Activated naive CD4-positive, alpha-beta T cell treated with anti-CD3 and anti-CD28 coated beads, Interleukin-2, amount 50 U/mL, for 24 hours (primary cell): ENCODE results near the gene ZNF154.

ENCODE experiments used
- H3K27ac Mint-ChIP-seq: one replicate; pipeline ENCODE4 v1.8.0; 2021; ENCODE audit warnings: mild to moderate bottlenecking, mixed read lengths
- H3K27me3 Mint-ChIP-seq: one replicate; pipeline ENCODE4 v1.8.0; 2021; ENCODE audit warnings: mixed read lengths
- H3K36me3 Mint-ChIP-seq: one replicate; pipeline ENCODE4 v1.8.0; 2021; ENCODE audit warnings: mixed read lengths
- H3K4me1 Mint-ChIP-seq: one replicate; pipeline ENCODE4 v1.8.0; 2021; ENCODE audit warnings: mixed read lengths
- H3K4me3 Mint-ChIP-seq: one replicate; pipeline ENCODE4 v1.8.0; 2021; ENCODE audit warnings: mild to moderate bottlenecking, mixed read lengths
- H3K9me3 Mint-ChIP-seq: one replicate; pipeline ENCODE4 v1.8.0; 2021; ENCODE audit warnings: mixed read lengths

Gene ZNF154

DNA sequence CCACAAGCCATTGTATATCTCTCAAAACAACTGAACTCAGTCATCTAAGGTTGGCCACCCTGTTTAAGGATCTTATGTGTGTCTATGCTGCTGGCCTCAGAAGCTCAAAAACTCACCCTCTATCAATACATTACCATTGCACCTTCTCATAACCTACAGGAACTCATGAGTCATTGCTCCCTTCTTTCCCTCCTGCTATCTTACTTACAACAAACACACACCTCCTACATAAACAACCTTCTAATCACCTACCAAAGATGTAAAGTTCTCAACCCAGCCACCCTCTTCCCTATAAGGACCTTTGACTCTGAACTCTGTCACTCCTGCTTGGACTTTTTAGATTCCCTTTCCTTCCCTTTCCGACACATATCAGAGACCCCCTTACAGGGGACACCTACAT is 53.6 kb downstream of the ZNF154 start:
- H3K9me3 Mint-ChIP-seq, result peaks cover 46% of the 10 kb centered on the region
- H3K4me1 Mint-ChIP-seq, result peaks cover 5% of the 10 kb centered on the region
- H3K27ac Mint-ChIP-seq, result no peak overlapping the region
- H3K4me3 Mint-ChIP-seq, result no peak overlapping the region
- peaks cover 30% of the 10 kb centered on the region for H3K27me3 Mint-ChIP-seq
- H3K36me3 Mint-ChIP-seq, result peaks cover 29% of the 10 kb centered on the region

DNA sequence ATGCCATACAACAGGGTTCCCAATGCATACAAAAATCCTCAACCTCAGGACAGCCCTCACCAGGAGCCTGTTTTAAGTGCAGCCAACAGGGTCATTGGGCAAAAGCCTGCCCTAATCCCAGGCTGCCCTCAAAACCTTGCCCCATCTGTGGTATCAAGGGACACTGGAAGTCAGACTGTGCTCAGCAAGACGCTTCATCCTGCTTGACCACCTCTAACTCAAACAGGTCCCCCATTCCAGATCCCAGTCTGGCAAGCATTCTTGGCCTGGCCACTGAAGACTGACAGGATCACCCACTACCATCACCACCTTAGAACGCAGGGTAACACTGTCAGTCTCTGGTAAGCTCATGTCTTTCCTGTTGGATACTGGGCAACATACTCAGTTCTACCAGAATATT is 55.3 kb downstream of the ZNF154 start:
- Mint-ChIP-seq H3K4me3 (no peak overlapping the region), H3K4me1 (peaks cover 5% of the 10 kb centered on the region), H3K27ac (no peak overlapping the region), H3K36me3 (peaks cover 29% of the 10 kb centered on the region), H3K27me3 (peaks cover 23% of the 10 kb centered on the region), H3K9me3 (peaks cover 48% of the 10 kb centered on the region)

DNA sequence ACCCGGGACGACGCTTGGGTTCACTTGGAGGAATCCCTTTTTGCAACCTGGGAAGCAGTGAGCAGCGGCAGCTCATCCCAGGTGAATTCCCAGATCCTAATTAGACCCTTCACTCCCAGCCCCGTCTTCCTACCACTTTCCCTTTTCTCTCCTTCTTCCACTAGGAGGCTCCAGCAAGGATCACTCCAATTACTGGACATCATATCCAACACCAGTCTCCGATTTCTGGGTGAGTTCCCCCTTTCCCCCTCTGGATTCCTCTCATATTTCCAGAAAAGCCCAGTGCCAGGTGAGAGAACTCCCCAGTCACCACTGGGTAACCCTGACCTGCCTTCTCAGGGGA is 57.4 kb downstream of the ZNF154 start:
- peaks cover 55% of the 10 kb centered on the region for H3K9me3 Mint-ChIP-seq

DNA sequence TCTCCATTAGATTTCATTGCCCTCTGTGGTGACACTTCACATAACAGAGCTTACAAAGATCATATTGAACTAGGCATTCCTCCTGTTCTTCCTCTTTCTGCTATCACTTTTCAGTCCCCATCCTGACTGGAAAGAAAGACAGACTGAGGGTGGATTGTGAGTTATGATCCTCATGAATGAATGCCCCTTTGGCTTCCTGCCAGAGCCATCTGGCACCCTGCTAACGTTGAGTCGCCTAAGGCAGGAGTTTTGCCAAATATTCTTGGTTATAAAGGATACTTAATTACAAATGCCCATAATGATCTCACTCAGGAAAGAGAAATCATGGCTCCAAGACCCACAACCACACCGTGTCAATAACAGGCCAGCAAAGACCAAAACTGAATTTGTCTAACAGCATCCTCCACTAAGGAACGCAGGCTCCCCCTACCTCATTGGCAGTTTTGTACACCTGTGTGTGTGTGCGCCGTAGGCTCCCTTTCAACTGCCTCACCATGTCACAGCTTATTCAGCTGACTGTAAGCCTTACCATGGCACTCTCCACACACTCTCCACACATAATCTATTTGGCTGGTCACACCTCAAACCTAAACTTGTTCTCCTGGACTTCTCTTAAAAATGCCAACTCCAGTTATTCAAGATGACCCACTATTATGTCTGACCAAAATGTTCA is 60.5 kb downstream of the ZNF154 start:
- Mint-ChIP-seq H3K9me3 (peaks cover 40% of the 10 kb centered on the region), H3K4me1 (peaks cover 5% of the 10 kb centered on the region), H3K36me3 (peaks cover 21% of the 10 kb centered on the region), H3K27me3 (peaks cover 2% of the 10 kb centered on the region), H3K27ac (no peak overlapping the region), H3K4me3 (no peak overlapping the region)

More for the DNA sequence above, 57.4 kb downstream of the ZNF154 start:
- peaks cover 30% of the 10 kb centered on the region for H3K36me3 Mint-ChIP-seq
- H3K4me1 Mint-ChIP-seq, result peaks cover 5% of the 10 kb centered on the region
- H3K4me3 Mint-ChIP-seq, result no peak overlapping the region
- H3K27me3 Mint-ChIP-seq, result peaks cover 19% of the 10 kb centered on the region
- no peak overlapping the region for H3K27ac Mint-ChIP-seq
